Spleen (tissue), 7 donors: ENCODE data around the gene KLK15.

Experiments
- POLR2A ChIP-seq, 3 donors: fragments of 450-650 bp; IDR thresholded peaks; one replicate each; pipeline ENCODE4 v1.5.1; 2017; ENCODE audit warnings: antibody characterized with exemption in 3 of 3, mild to moderate bottlenecking in 1 of 3
- POLR2AphosphoS5 ChIP-seq, 3 donors: sonication (generic); formaldehyde crosslinking; IDR thresholded peaks; one replicate each; pipeline ENCODE4 v1.5.1; 2017; ENCODE audit warnings: antibody characterized with exemption in 3 of 3
- TF ChIP-seq, protein P1 (sequence below), 11 experiments: fragments of 200-600 bp in 7 of 11; fragments of 450-650 bp in 4 of 11; sonication (generic) in 4 of 11; IDR thresholded peaks in 8 of 11; conservative IDR thresholded peaks in 3 of 11; 1 replicate in 7 of 11; 2 replicates in 4 of 11; pipeline versions ENCODE4 v1.4.0 to v1.8.0; 2016 to 2021; ENCODE audit warnings: antibody characterized with exemption in 11 of 11, inconsistent platforms in 4 of 11, mild to moderate bottlenecking in 1 of 11
- donor health status: DM: no; HTN: no; CAD: no; lungs with moderate emphysema.
- donor health status: DM: no; HTN: no; CAD: no.
- donor health status: DM: no; HTN: no; CAD: no.

DNA sequence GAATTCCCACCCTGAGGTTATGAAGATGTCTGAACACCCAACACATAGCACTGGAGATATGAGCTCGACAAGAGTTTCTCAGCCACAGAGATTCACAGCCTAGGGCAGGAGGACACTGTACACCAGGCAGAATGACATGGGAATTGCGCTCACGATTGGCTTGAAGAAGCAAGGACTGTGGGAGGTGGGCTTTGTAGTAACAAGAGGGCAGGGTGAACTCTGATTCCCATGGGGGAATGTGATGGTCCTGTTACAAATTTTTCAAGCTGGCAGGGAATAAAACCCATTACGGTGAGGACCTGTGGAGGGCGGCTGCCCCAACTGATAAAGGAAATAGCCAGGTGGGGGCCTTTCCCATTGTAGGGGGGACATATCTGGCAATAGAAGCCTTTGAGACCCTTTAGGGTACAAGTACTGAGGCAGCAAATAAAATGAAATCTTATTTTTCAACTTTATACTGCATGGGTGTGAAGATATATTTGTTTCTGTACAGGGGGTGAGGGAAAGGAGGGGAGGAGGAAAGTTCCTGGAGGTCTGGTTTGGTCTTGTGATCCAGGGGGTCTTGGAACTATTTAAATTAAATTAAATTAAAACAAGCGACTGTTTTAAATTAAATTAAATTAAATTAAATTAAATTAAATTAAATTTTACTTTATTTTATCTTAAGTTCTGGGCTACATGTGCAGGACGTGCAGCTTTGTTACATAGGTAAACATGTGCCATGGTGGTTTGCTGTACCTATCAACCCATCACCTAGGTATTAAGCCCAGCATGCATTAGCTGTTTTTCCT lies 28.3 kb upstream of the KLK15 start:
- TF ChIP-seq, protein P1, sequence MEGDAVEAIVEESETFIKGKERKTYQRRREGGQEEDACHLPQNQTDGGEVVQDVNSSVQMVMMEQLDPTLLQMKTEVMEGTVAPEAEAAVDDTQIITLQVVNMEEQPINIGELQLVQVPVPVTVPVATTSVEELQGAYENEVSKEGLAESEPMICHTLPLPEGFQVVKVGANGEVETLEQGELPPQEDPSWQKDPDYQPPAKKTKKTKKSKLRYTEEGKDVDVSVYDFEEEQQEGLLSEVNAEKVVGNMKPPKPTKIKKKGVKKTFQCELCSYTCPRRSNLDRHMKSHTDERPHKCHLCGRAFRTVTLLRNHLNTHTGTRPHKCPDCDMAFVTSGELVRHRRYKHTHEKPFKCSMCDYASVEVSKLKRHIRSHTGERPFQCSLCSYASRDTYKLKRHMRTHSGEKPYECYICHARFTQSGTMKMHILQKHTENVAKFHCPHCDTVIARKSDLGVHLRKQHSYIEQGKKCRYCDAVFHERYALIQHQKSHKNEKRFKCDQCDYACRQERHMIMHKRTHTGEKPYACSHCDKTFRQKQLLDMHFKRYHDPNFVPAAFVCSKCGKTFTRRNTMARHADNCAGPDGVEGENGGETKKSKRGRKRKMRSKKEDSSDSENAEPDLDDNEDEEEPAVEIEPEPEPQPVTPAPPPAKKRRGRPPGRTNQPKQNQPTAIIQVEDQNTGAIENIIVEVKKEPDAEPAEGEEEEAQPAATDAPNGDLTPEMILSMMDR (IDR thresholded peaks at IDR 0.05 in 8 of 11, conservative IDR thresholded peaks at IDR 0.05 in 3 of 11) = no peak
- TF ChIP-seq POLR2A (IDR thresholded peaks at IDR 0.05) = no peak
- no peak for TF ChIP-seq POLR2AphosphoS5 (IDR thresholded peaks at IDR 0.05)
